Naive B cell (primary cell): Measurements from ENCODE around the gene PRH2. TPM values are rescaled to one million over a fixed set of nuclear protein-coding genes. Genes with fewer than 3 reads are reported as not detected.

Experiments
- ATAC-seq, 2 donors: fragments of 150-1000 bp; cut with Tn5 transposase; 2 replicates each; pipeline ENCODE4 v1.10.0; 2021; ENCODE audit warnings: low read depth in 2 of 2, mild to moderate bottlenecking in 2 of 2, moderate library complexity in 2 of 2
- DNase-seq: peaks from one replicate; pipeline ENCODE4 v3.0.0; 2022
- H3K27ac Mint-ChIP-seq, 6 donors: one replicate each; pipeline ENCODE4 v1.8.0; 2020 to 2022; ENCODE audit warnings: mild to moderate bottlenecking in 6 of 6, mixed read lengths in 6 of 6, moderate library complexity in 5 of 6, inconsistent platforms in 2 of 6
- H3K27me3 Mint-ChIP-seq, 3 donors: one replicate each; pipeline ENCODE4 v1.8.0; 2021 to 2022; ENCODE audit warnings: mixed read lengths in 3 of 3, mild to moderate bottlenecking in 1 of 3
- H3K36me3 Mint-ChIP-seq, 2 donors: one replicate each; pipeline ENCODE4 v1.8.0; 2020 to 2022; ENCODE audit warnings: mixed read lengths in 2 of 2, inconsistent platforms in 1 of 2, mild to moderate bottlenecking in 1 of 2
- H3K4me1 Mint-ChIP-seq, 3 donors: one replicate each; pipeline ENCODE4 v1.8.0; 2020 to 2022; ENCODE audit warnings: mixed read lengths in 3 of 3, inconsistent platforms in 1 of 3, mild to moderate bottlenecking in 1 of 3, moderate library complexity in 1 of 3
- H3K4me3 Mint-ChIP-seq, 8 donors: one replicate each; pipeline ENCODE4 v1.8.0; 2020 to 2022; ENCODE audit warnings: mild to moderate bottlenecking in 8 of 8, mixed read lengths in 8 of 8, moderate library complexity in 8 of 8, inconsistent platforms in 2 of 8
- H3K9me3 Mint-ChIP-seq, 7 donors: one replicate each; pipeline ENCODE4 v1.8.0; 2020 to 2022; ENCODE audit warnings: mixed read lengths in 7 of 7, mild to moderate bottlenecking in 5 of 7, inconsistent platforms in 2 of 7, moderate library complexity in 1 of 7
- polyA plus RNA-seq, 6 donors: library from polyadenylated mRNA; unstranded; fragments of 300-500 nt; fragmentation: Illumina TruSeq; gene quantifications; one replicate each; pipeline ENCODE4 v1.2.3, GENCODE V29; 2021; ENCODE audit warnings: low read depth in 6 of 6

PRH2 gene
- not detected for polyA plus RNA-seq

GRCh38 chr12:10928746-10929286 is at the start of gene PRH2:
PRH2 (plus strand) TSS chr12:10929236; CDS start chr12:10929274, 38 bp downstream.
- no peaks in the 10 kb centered on the region for H3K4me1 Mint-ChIP-seq
- DNase-seq = no peak
- H3K4me3 Mint-ChIP-seq = no peak within 1 kb of the TSS
- ATAC-seq = no peak
- H3K36me3 Mint-ChIP-seq = peaks cover 6 to 14% of the 10 kb centered on the region in 2 donors
- no peaks in the 10 kb centered on the region for H3K27me3 Mint-ChIP-seq
- no peak within 1 kb of the TSS for H3K27ac Mint-ChIP-seq
- peaks cover 0 to 5% (median 0%) of the 10 kb centered on the region in 7 donors for H3K9me3 Mint-ChIP-seq

GRCh38 chr12:10884086-10884725 is 44.8 kb upstream of the PRH2 start, which contains the start of gene PRH1:
PRH1 (minus strand) TSS chr12:10884255; CDS start chr12:10884217, 38 bp downstream.
- ATAC-seq (no peak), DNase-seq (no peak)
- H3K9me3 Mint-ChIP-seq = no peaks in the 10 kb centered on the region
- H3K27ac Mint-ChIP-seq = peak within 1 kb of the TSS in 1 of 6 donors; percentile 71
- H3K4me3 Mint-ChIP-seq = no peak within 1 kb of the TSS
- H3K4me1 Mint-ChIP-seq = peaks cover 0 to 5% (median 0%) of the 10 kb centered on the region in 3 donors
- no peaks in the 10 kb centered on the region for H3K27me3 Mint-ChIP-seq
- H3K36me3 Mint-ChIP-seq = peaks cover under 1 to 9% of the 10 kb centered on the region in 2 donors

- Mint-ChIP-seq H3K27me3 (no peaks in the 10 kb centered on the region), H3K36me3 (peaks cover 0 to 7% of the 10 kb centered on the region in 2 donors), H3K27ac (no peak overlapping the region), H3K4me1 (peaks cover 0 to 5% (median 2%) of the 10 kb centered on the region in 3 donors), H3K9me3 (peaks cover 0 to 4% (median 0%) of the 10 kb centered on the region in 7 donors), H3K4me3 (no peak overlapping the region)
- DNase-seq (no peak), ATAC-seq (no peak)
Measured at GRCh38 chr12:10889226-10889625, 39.8 kb upstream of the PRH2 start.

GRCh38 chr12:10891937-10892336 is 37.1 kb upstream of the PRH2 start:
- Mint-ChIP-seq H3K9me3 (peaks cover 0 to 4% (median 0%) of the 10 kb centered on the region in 7 donors), H3K36me3 (peaks cover 0 to 7% of the 10 kb centered on the region in 2 donors), H3K27ac (no peak overlapping the region), H3K4me1 (peaks cover 0 to 2% (median 2%) of the 10 kb centered on the region in 3 donors), H3K27me3 (no peaks in the 10 kb centered on the region), H3K4me3 (no peak overlapping the region)
- ATAC-seq (no peak), DNase-seq (no peak)

- H3K9me3 Mint-ChIP-seq = peaks cover 0 to 6% (median 3%) of the 10 kb centered on the region in 7 donors
- DNase-seq (no peak), ATAC-seq (no peak)
- peaks cover 12 to 20% of the 10 kb centered on the region in 2 donors for H3K36me3 Mint-ChIP-seq
- peaks cover 0 to 5% (median 5%) of the 10 kb centered on the region in 3 donors for H3K4me1 Mint-ChIP-seq
- no peak overlapping the region for H3K4me3 Mint-ChIP-seq
- no peaks in the 10 kb centered on the region for H3K27me3 Mint-ChIP-seq
- no peak overlapping the region for H3K27ac Mint-ChIP-seq
Measured at GRCh38 chr12:10896854-10897253, 32.2 kb upstream of the PRH2 start.

GRCh38 chr12:10900530-10900929 is 28.5 kb upstream of the PRH2 start:
- Mint-ChIP-seq H3K36me3 (peaks cover 27 to 43% of the 10 kb centered on the region in 2 donors), H3K27ac (no peak overlapping the region), H3K4me3 (no peak overlapping the region), H3K9me3 (peaks cover 4 to 43% (median 31%) of the 10 kb centered on the region in 7 donors), H3K27me3 (no peaks in the 10 kb centered on the region), H3K4me1 (peaks cover 0 to 5% (median 5%) of the 10 kb centered on the region in 3 donors)
- DNase-seq (no peak), ATAC-seq (no peak)

- ATAC-seq (no peak), DNase-seq (no peak)
- Mint-ChIP-seq H3K36me3 (peaks cover 30 to 43% of the 10 kb centered on the region in 2 donors), H3K27me3 (no peaks in the 10 kb centered on the region), H3K4me1 (peaks cover 0 to 5% (median 5%) of the 10 kb centered on the region in 3 donors), H3K9me3 (peaks cover 4 to 47% (median 34%) of the 10 kb centered on the region in 7 donors), H3K4me3 (no peak overlapping the region), H3K27ac (no peak overlapping the region)
Measured at GRCh38 chr12:10900972-10901371, 28.1 kb upstream of the PRH2 start.

- Mint-ChIP-seq H3K4me1 (peaks cover 0 to 5% (median 5%) of the 10 kb centered on the region in 3 donors), H3K9me3 (peaks cover 4 to 48% (median 34%) of the 10 kb centered on the region in 7 donors), H3K27me3 (no peaks in the 10 kb centered on the region), H3K36me3 (peaks cover 31 to 43% of the 10 kb centered on the region in 2 donors), H3K27ac (no peak overlapping the region), H3K4me3 (no peak overlapping the region)
- ATAC-seq = no peak
- DNase-seq = no peak
Measured at GRCh38 chr12:10901427-10901826, 27.6 kb upstream of the PRH2 start.

GRCh38 chr12:10904686-10905085 is 24.4 kb upstream of the PRH2 start:
- DNase-seq (no peak), ATAC-seq (no peak)
- Mint-ChIP-seq H3K36me3 (peaks cover 31 to 34% of the 10 kb centered on the region in 2 donors), H3K27me3 (no peaks in the 10 kb centered on the region), H3K27ac (no peak overlapping the region), H3K4me3 (no peak overlapping the region), H3K4me1 (no peaks in the 10 kb centered on the region), H3K9me3 (peaks cover 0 to 57% (median 33%) of the 10 kb centered on the region in 7 donors)

- ATAC-seq (no peak), DNase-seq (no peak)
- Mint-ChIP-seq H3K36me3 (peaks cover 8 to 25% of the 10 kb centered on the region in 2 donors), H3K27me3 (no peaks in the 10 kb centered on the region), H3K9me3 (peaks cover 0 to 28% (median 12%) of the 10 kb centered on the region in 7 donors), H3K4me3 (no peak within 1 kb of the TSS), H3K27ac (no peak within 1 kb of the TSS), H3K4me1 (no peaks in the 10 kb centered on the region)
Measured at GRCh38 chr12:10909462-10909861, 19.6 kb upstream of the PRH2 start, which contains the start of gene TAS2R13. TAS2R13 (minus strand) TSS chr12:10909562; CDS start chr12:10909298, 264 bp downstream.

GRCh38 chr12:10910380-10910779 is 18.7 kb upstream of the PRH2 start:
- no peak overlapping the region for H3K4me3 Mint-ChIP-seq
- ATAC-seq = no peak
- H3K27me3 Mint-ChIP-seq = no peaks in the 10 kb centered on the region
- DNase-seq = no peak
- peaks cover 0 to 18% (median 5%) of the 10 kb centered on the region in 7 donors for H3K9me3 Mint-ChIP-seq
- H3K4me1 Mint-ChIP-seq = no peaks in the 10 kb centered on the region
- H3K27ac Mint-ChIP-seq = no peak overlapping the region
- H3K36me3 Mint-ChIP-seq = peaks cover 0 to 16% of the 10 kb centered on the region in 2 donors

- no peaks in the 10 kb centered on the region for H3K27me3 Mint-ChIP-seq
- DNase-seq (no peak), ATAC-seq (no peak)
- H3K27ac Mint-ChIP-seq = no peak overlapping the region
- H3K4me3 Mint-ChIP-seq = no peak overlapping the region
- no peaks in the 10 kb centered on the region for H3K36me3 Mint-ChIP-seq
- H3K4me1 Mint-ChIP-seq = no peaks in the 10 kb centered on the region
- no peaks in the 10 kb centered on the region for H3K9me3 Mint-ChIP-seq
Measured at GRCh38 chr12:10919809-10920208, 9.2 kb upstream of the PRH2 start.

GRCh38 chr12:10926269-10926668 is 2.8 kb upstream of the PRH2 start:
- no peaks in the 10 kb centered on the region for H3K4me1 Mint-ChIP-seq
- ATAC-seq = no peak
- no peak overlapping the region for H3K4me3 Mint-ChIP-seq
- DNase-seq = no peak
- peaks cover 0 to 5% (median 0%) of the 10 kb centered on the region in 7 donors for H3K9me3 Mint-ChIP-seq
- H3K27ac Mint-ChIP-seq = no peak overlapping the region
- peaks cover 0 to 14% of the 10 kb centered on the region in 2 donors for H3K36me3 Mint-ChIP-seq
- H3K27me3 Mint-ChIP-seq = no peaks in the 10 kb centered on the region

GRCh38 chr12:10936506-10936905 is 7.5 kb downstream of the PRH2 start:
- ATAC-seq (no peak), DNase-seq (no peak)
- Mint-ChIP-seq H3K27ac (no peak overlapping the region), H3K4me3 (no peak overlapping the region), H3K4me1 (no peaks in the 10 kb centered on the region), H3K36me3 (peaks cover 0 to 6% of the 10 kb centered on the region in 2 donors), H3K9me3 (no peaks in the 10 kb centered on the region), H3K27me3 (no peaks in the 10 kb centered on the region)
